NB4 (cell line): Measurements from ENCODE around the gene FAM3B.

Experiments
- TF ChIP-seq, protein P1 (sequence below): IDR thresholded peaks from one replicate; pipeline ENCODE4 v1.5.1; 2012; ENCODE audit warnings: low read depth, low read length
- TF ChIP-seq, protein P2 (sequence below): IDR thresholded peaks from 2 replicates; pipeline ENCODE4 v1.6.1; 2011; ENCODE audit warnings: low read depth, low read length

DNA sequence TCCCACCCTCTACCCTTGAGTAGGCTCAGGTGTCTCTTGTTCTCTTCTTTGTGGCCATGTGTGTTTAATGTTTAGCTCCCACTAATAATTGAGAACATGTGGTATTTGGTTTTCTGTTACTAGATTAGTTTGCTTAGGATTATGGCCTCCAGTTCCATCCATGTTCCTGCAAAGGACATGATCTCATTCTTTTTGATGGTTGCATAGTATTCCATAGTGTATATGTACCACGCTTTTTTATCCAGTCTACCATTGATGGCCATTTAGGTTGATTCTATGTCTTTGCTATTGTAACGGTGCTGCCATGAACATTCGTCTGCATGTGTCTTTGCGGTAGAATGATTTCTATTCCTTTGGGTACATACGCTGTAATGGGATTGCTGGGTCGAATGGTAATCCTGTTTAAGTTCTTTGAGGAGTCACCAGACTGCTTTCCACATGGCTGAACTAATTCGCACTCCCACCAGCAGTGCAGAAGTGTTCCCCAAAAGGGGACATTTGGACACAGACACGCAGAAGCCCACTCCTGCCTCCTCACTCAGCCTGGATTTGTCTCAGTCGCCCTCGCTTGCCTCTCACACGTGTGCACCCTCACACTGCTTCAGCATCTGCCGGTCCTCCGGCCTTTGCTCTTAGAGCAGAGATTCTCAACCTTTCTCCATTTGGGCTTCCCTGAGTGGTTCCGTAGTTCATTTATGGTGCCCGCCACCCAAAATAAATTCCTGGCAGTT lies 48.9 kb downstream of the FAM3B start:
- TF ChIP-seq, protein P1, sequence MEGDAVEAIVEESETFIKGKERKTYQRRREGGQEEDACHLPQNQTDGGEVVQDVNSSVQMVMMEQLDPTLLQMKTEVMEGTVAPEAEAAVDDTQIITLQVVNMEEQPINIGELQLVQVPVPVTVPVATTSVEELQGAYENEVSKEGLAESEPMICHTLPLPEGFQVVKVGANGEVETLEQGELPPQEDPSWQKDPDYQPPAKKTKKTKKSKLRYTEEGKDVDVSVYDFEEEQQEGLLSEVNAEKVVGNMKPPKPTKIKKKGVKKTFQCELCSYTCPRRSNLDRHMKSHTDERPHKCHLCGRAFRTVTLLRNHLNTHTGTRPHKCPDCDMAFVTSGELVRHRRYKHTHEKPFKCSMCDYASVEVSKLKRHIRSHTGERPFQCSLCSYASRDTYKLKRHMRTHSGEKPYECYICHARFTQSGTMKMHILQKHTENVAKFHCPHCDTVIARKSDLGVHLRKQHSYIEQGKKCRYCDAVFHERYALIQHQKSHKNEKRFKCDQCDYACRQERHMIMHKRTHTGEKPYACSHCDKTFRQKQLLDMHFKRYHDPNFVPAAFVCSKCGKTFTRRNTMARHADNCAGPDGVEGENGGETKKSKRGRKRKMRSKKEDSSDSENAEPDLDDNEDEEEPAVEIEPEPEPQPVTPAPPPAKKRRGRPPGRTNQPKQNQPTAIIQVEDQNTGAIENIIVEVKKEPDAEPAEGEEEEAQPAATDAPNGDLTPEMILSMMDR = no peak
- TF ChIP-seq, protein P2, sequence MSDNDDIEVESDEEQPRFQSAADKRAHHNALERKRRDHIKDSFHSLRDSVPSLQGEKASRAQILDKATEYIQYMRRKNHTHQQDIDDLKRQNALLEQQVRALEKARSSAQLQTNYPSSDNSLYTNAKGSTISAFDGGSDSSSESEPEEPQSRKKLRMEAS = no peak
